ENCODE data around the gene NHP2. TPM values are rescaled to one million over a fixed set of nuclear protein-coding genes. Genes with fewer than 3 reads are reported as not detected.

NHP2 gene
- total RNA-seq, 1 donor from 2014 or later = 148 TPM

- no peak for DNase-seq
Measured at GRCh38 chr5:178174456-178174855, 20.8 kb upstream of the NHP2 start.

- no peak for DNase-seq
Measured at GRCh38 chr5:178170455-178170854, 16.8 kb upstream of the NHP2 start.

- no peak for DNase-seq
Measured at GRCh38 chr5:178165581-178165980, 11.9 kb upstream of the NHP2 start.

- peak; percentile 87 for DNase-seq
Measured at GRCh38 chr5:178163772-178164735, 10.4 kb upstream of the NHP2 start.

- no peak for DNase-seq
Measured at GRCh38 chr5:178162481-178162880, 8.8 kb upstream of the NHP2 start.

GRCh38 chr5:178160176-178160575 is 6.5 kb upstream of the NHP2 start:
- no peak for DNase-seq

- no peak for DNase-seq
Measured at GRCh38 chr5:178155065-178155464, 1.4 kb upstream of the NHP2 start.

GRCh38 chr5:178152491-178153444 is 917 bp downstream of the NHP2 start:
- DNase-seq = no peak

- DNase-seq = no peak
Measured at GRCh38 chr5:178150977-178151734, 2.5 kb downstream of the NHP2 start.

GRCh38 chr5:178149199-178149932 is 4.3 kb downstream of the NHP2 start:
- no peak for DNase-seq

- DNase-seq = no peak
Measured at GRCh38 chr5:178147406-178147805, 6.3 kb downstream of the NHP2 start.

GRCh38 chr5:178145965-178146820 is 7.5 kb downstream of the NHP2 start:
- peak; percentile 81 for DNase-seq

- DNase-seq = no peak
Measured at GRCh38 chr5:178143901-178144300, 9.8 kb downstream of the NHP2 start.

- DNase-seq = no peak
Measured at GRCh38 chr5:178143246-178143645, 10.4 kb downstream of the NHP2 start.

GRCh38 chr5:178142642-178143041 is 11.0 kb downstream of the NHP2 start:
- no peak for DNase-seq

GRCh38 chr5:178141550-178141949 is 12.1 kb downstream of the NHP2 start:
- DNase-seq = no peak

GRCh38 chr5:178137991-178138390 is 15.7 kb downstream of the NHP2 start:
- DNase-seq = no peak

GRCh38 chr5:178136990-178137389 is 16.7 kb downstream of the NHP2 start:
- DNase-seq = no peak

GRCh38 chr5:178131446-178131996 is 22.2 kb downstream of the NHP2 start:
- DNase-seq = no peak

Data from dermis blood vessel endothelial cell (primary cell).